Hematopoietic multipotent progenitor cell treated with erythropoietin and hydrocortisone succinate and interleukin-3 and kit ligand, for 15 days (in vitro differentiated cells): ENCODE measurements around the gene B3GNT5.
"Not testable (repeated sequence)": the region's sequence is repeated elsewhere in the genome, so short reads cannot be mapped to it uniquely, and the experiment has no call there.

Source experiments
- DNase-seq: peaks from one replicate; pipeline ENCODE4 v3.0.0-alpha.2; 2015; ENCODE audit warnings: low spot score

B3GNT5 gene

DNA sequence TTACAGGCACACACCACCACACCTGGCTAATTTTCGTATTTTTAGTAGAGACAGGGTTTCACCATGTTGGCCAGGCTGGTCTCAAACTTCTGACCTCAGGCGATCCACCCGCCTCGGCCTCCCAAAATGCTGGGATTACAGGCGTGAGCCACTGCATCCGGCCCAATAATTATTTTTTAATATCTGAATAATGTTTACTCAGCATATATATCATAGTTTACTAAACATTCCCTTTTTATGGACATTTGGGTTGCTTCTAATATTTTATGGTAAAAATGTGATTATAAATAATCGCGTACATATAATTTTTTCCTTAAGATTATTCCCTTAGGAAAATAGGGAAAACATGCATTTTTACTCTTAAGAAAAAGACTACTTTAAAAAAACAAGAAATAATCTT, 22.8 kb upstream of the B3GNT5 start:
- not testable (repeated sequence) for DNase-seq

DNA sequence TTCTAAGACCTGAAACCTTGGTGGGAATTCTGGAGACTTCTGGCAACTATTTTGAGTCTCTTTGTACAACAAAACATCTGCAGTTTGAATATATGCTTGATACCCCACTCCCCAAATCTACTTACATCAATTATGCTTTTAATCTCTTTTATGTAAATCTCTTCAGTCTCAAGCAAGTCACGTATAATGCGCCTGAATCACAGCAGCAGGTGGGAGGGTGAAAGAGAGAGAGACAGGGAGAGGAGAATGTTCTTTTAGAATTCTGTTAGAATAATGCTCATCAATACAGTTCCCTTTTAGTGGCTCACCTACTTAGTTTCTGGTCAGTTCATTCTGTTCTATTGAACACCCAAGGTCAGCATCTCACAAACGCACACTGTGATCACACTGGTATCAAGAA, 22.2 kb upstream of the B3GNT5 start:
- no peak for DNase-seq

DNA sequence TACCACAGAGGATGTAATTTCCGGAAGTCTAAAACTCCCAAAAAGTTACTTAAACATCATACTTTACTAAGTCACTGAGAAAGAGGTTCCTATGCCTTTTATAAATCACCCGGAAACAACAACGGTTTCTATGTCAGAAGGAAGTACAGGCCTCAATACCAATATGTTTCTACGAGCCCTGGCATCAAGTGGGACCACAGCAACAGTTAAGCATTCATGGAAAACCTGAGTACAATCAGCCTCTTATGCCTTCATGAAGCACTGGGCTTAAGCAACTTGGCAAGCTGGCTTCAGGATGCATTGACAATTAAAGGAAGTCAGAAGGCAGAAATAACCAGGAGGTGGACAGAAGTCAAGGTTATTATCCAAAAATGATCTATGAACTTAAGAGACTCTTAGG, 19.1 kb upstream of the B3GNT5 start:
- DNase-seq = no peak

DNA sequence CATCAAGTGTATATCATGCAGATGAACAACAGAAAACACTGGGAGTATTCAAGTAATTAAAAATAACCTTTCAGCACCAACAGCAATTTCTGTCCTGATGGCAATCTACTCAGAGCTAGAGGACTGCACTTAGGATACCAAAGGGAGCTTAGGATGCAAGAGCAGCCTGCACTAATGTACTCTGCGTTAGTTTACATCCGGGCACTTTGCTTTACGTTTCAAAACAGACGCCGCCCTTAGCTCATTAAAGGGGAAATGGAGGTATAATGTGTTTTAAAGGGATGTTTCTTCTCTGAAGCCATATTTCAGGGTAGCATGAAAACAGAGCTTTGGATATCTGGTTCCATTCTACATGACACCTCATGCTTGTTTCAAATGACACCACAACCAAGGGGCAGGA, 14.0 kb upstream of the B3GNT5 start:
- DNase-seq = no peak

DNA sequence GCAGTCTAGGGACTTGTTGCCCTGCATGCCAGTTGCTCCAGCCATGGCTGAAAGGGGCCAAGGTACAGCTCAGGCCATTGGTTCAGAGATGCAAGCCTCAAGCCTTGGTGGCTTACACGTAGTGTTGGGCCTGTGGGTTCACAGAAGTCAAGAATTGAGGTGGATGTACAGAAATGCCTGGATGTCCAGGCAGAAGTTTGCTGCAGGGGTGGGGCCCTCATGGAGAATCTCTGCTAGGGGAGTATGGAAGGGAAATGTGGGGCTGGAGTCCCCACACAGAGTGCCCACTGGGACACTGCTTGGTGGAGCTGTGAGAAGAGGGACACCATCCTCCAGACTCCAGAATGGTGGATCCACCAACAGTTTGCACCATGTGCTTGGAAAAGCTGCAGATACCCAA, 10.6 kb upstream of the B3GNT5 start:
- DNase-seq = no peak

DNA sequence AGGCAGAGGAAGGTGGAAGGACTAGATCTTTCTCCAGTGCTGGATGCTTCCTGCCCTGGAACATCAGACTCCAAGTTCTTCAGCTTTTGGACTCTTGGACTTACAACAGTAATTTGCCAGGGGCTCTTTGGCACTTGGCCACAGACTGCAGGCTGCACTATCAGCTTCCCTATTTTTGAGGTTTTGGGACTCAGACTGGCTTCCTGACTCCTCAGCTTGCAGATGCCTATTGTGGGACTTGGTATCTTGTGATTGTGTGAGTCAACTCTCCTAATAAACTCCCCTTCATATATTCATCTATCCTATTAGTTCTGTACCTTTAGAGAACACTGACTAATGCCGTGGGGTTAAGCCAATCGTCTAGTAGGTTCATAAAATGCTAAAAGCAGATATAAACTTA, 8.8 kb upstream of the B3GNT5 start:
- no peak for DNase-seq

DNA sequence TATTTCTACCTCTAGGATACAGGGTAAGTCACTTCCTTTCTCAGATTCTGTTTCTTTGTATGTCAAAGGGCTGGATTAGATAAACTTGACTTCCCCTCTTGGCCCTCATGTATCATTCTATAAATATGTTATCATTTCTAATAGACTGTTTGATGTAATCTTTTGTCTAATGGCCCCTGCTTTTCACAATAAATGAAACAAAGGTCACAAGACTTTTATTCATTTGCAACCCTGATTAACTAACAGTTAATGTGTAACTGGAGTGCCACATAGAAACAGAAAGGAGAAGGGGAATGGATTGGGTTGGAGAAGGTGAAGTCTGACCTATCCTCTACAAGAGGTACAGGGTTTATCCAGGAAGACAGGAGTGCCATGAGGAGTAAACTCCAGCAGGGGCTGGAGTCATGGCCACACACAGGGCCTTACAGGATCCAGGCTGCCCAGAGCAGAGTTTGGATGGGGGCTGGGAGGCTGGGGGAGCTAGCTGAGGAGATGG, 8.0 kb upstream of the B3GNT5 start:
- DNase-seq = no peak

DNA sequence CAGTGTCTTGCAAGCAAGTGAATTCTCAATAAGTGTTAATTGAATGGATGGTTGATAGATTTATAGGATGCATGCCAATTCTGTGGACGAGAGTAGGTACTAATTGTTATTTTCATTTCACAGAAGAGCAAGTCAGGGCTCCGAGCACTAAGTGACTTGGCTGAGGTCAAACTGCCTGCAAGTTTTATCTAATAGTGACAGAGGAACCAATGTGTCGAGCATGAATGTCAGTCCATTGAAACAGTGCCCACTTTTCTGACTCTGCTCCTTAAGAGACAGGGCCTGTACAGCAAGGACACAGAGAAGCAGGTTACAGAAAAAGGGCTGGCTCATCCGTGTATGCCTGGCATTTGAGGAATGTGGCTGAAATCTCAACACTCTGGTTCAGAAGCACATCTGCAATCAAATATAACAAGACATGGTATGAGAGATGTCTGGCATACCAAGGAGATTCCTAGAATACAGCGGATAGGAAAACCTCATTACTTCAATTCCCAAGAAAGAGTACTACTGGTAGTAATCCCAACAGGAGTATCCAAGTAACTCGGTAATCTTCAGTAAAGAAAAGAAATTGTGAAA, 6.0 kb upstream of the B3GNT5 start:
- no peak for DNase-seq

DNA sequence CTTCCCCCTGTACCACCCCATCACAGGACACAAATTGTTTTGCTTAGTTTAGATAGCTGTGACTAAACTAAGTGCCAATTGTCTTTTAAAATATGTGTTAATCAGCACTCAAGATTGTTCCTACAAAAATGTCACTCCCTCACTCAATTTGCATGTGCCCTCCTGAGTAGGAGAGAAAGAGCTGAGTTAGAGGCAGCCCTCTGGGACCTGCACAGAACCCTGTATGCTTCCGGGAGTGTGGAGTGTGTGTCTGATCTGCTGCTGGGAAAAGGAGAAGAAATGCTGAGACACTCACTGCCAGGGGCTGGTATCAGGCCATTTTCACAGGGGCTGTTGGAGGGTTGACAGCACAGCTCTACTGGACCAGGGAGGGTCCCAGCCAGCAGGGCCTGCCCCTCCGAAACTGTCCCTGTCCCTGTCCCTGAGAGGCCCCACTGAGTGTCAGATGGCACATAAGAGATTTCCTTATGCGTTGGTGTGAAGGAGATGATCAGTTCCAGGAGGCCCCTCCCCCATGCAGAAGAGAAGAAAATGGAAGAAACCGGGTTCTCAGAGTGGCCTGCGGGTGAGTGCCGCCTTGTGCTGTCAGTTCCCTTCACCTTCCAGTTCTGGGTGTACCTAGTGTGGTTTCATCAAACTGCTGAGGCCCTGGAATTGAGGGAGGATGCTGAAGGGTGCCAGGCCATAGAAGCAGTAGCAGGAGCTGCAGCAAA, 3.9 kb upstream of the B3GNT5 start:
- no peak for DNase-seq

DNA sequence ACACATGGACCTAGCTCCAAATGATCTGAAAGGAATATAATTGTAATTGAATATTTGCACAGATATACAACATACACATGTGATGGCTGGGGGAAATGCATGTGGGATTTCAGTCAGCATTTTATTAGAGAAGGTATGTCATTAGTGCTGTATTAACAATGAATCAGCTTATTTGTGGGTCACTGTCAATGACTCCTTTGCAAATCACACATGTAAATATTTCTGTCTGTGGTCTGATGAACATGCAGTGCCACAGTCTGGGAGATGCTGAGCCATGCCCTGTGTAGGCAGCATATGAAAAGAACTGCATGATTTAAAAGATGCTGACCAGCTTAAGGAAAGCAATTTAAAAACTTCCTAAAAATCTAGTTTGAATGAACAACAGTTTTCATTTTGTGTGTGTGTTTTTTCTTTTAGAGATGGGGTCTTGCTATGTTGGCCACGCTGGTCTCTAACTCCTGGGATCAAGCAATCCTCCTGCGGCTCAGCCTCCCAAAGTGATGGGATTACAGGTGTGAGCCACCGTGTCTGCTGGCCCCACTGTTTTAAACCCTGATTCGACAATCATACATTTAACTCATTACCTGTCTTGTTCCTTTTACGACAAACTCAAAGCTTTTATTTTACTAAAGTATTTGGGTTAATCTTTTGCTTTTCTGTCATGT, 803 bp upstream of the B3GNT5 start:
- no peak for DNase-seq

DNA sequence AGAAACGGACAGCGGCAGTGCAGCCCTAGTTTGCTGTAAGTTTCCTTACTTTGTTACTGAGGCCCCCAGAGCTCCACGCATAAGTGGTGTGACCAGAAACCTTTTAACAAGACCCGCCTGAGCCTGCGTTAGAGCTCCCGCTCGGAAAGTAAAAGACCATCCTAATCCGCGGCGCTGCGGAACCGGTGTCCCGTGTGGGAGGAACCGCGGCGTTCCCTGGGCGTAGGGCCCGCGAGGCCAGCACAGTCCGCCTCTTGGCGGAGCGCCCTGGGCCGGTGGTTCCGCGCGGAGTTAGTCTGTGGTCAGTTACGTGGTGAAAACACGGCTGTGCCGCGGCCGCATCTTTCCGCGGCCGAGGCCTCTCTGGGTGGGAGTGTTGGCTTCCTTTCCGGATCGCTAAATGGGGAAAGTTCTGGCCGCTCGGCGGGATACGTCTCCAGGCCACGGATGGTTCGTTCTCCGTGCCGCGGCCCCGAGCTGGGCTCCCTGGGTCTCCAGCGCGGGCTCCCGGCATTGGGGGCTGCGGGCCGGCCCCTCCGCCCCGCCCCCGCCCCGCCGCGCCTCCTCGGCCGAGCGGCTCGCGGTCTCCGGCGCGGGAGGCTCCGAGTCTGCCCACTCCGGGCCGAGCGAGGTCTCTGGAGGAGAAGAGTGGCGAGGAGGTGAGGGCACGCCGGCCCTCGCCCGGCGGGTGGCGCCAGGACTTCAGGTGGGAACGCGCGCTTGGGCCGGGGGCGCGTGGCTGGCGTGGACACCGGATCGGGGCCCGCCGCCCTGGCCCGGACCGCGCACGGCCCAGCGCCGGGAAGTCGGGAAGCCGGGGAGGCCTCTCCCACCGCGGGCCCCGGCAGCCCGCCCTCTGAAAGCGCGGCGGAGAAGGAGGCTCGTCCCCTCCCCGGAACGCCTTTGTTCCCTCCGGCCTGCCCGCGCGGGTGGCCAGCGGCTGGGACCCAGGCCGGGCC, 754 bp downstream of the B3GNT5 start:
- DNase-seq = peak; percentile 27

DNA sequence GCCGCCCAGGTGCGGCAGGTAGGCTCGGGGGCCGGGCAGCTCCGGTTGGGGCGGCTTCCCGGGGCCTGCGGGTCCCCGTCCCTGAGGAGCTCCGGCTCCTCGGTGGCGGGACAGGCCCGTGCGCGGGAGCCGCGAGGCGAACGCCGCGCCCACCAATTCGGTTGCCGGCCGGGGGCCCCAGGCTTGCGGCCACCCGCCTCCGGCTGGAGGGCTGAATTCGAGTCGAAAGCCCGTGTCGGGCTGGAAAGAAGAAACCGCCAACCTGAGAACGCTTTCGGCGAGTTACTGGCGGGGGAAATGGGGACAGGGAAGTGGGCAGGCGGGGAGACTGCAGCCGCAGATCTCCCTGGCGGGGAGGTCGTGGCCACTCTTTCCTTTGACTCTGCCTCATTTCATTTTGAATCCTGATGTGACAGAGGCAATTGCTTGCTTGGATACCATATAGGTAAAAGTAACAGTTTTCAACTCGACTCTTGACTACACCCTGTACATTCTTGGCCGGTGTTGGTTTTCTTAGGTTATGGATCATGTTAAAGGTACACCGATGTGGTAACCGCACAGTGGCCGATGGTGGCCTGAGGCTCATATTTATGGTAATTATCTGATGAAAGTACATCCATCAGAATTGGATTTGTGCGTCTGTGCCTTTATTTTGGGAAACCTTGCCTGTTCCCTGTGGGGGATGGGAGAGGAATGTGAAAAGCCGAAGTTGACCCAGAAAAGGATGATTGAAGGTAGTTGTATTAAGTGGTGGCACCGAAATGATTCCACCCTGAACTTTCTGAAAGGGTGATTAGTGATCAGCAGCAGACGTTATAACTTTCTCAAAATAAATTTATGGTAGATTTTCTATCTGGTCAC, 1.7 kb downstream of the B3GNT5 start:
- no peak for DNase-seq

DNA sequence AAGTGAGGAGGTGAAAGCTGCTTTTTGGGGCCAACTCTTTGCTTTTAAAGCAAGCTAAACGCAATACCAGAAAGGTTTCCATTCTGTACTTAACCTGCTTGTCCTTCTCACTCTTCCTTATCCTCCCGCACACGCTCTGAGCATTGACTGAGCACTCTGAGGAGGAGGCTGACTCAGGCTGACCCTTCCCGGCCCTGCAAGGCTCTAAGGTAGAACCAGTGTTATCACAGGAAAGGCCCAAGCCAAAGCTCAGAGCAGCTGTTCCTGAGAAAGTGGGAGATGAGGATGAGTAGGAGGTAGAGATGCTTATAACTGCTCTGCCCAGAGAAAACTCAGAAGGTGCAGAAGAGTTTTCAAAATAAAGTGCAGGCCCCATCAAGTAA, 2.3 kb downstream of the B3GNT5 start:
- no peak for DNase-seq

DNA sequence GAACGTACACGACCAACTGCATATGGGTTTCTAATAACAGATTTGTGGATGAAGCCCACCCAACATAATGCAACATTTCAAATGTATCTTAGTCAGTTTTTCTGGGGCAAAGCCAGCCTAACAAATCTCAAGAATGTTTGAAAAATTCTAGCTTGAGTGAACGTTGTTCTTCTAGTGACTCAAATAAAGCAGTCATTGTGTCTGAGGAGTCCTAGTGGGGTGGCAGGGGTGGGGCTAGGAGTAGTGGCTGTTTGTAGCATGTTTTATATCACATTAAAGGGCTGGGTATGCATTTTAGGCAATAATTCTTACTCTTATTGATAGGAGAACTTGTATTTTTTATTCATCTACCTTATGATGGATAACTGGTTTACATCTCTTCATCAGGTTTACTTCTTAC, 6.0 kb downstream of the B3GNT5 start:
- DNase-seq = no peak

DNA sequence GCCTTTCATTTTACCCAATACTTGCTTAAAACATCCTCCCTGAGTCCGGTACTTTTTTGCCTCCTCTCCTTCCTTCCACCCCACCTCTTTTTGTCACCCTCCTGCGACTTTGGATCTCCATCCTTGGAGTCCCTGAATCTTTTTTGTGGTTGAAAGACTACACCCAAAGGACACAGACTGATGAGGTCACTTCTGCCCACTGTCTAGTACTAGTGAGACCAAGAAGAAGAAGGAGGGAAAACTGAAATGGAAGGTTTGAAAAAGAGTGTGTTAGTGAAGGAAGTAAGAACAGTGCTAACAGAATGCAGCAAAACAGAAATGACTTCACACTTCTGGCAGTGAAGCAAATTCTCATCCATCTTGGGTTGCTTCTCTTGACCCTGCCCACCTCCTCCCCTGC, 6.6 kb downstream of the B3GNT5 start:
- DNase-seq = no peak

DNA sequence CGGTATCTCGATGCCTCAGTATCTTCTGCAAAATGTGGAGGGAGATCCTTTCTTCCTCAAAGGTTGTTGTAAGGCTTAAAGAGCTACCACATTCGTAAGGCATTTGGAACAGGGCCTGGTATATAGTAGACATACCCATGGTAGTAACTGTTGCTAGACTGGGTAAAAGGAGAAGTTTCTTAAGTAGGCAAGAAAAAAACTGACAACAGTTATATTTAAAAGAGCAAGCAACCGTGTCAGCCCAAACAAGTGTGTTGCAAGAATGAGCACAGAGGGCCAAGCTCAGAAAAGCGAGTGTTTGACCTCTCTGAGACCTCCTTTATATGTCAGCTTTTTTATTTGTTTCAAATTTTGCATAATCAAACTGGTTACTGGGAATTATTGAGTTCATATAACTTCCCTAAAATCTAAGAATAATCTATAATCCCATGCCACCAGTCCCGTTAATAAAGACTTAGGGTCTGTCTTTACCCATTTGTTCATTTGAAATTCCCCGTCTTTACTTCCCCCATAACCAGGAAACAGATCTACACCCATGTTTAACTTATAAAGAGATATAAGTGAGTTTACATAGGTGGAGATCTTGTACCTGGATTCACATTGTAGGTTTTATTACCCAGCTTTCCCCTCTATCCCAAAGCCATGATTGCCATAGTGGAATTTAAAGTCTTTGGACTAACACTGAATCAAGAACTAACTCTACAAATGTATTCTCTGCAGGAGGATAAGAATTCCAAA, 7.3 kb downstream of the B3GNT5 start:
- no peak for DNase-seq

DNA sequence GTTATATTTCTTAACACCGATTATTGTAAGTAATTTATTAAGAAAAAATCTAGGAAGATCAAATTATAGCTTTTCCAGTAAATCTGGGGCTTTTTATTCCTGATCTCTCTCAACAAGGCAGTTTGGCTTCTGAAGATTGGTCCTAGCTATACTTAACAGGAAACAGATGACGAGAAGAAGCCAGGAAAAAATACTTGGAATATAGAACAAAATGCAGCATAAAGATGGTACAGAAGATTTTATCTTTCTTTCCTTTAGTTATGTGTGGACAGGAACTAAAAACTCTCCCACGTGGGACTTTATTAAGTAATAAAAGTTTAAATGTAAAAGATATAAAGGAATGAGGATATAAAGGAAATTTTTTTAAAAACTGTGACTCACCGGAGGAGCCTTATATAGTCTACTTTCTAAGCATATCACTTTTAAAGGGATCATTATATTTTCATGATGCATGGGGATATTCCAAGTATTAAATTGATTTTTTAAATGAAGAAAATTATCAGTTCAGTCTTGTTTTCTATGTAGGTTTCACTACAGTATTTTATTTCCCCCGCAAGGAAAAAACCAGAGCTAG, 8.2 kb downstream of the B3GNT5 start:
- DNase-seq = no peak

DNA sequence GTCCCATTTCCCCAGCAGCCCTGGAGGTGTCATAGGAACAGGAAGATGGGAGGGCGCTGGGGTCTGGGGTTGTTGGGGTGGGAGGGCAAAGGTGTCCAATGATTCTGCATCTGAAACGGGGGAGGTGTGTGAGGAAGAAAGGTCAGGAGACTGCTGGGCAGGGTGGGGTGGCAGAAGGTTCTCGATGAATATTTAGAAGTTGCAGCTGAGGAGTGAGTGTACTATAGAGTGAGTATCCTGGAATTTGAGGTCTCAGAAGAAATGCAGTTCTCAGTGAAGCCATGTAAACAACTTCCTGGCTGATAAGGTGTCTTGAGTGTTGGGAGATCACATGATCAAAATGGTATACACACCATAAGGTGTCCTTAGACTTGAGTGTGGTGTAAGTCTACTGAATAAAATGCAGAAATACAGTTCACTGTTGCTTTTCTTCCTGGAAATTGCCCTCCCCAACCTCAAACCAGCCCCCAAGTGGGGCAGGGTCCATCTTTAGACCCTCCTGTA, 9.9 kb downstream of the B3GNT5 start:
- DNase-seq = no peak

DNA sequence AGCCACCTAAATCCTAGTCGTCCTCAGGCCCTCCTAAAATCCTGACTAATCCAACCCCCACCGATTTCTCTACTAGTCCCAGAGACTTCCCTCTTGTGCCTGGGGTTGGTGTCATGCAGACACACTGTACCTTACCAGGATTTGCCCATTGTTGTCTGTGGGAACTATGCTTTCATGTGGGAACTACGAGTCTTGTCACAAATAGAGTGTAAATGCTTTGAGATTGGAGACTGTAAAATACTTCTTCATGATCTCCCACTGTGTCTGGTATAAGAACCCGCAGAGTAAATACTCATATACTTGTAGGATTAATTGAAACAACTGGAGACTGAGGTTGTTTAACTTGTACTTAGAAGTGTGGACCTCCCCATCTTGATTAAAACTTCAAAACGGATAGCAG, 11.2 kb downstream of the B3GNT5 start:
- no peak for DNase-seq

DNA sequence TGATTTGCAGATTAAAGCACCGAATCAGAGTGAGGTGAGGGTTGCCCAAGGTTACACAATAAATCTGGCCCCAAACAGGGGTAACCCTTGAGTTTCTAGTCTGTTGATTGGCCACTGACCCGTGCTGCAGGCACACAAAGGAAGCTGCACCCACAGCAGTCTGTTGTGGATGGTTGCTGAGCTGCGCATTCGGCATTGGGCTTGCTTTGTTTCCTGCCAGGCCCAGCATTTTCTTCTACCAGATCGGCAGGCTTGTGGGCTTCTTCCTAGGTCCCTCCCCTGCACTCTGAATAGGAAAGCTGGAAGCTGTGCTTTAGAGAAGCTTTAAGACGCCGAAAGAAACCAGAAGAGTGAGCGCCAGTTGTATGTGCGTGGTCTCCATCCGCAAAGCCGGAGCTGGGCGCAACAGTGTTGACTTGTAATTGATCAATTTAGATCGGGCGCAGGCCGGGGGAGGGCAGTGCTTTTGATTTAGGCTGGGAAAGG, 12.1 kb downstream of the B3GNT5 start:
- DNase-seq = no peak
